Kasumi-1 (cell line): ENCODE measurements around the gene BEGAIN.
A peak's percentile ranks its signal among the peaks of the same experiment; 100 is the strongest.

Source experiments
- DNase-seq, 2 experiments: peaks; one replicate each; lab custom pipeline; 2025; lab: John Stamatoyannopoulos, UW

BEGAIN gene

DNA sequence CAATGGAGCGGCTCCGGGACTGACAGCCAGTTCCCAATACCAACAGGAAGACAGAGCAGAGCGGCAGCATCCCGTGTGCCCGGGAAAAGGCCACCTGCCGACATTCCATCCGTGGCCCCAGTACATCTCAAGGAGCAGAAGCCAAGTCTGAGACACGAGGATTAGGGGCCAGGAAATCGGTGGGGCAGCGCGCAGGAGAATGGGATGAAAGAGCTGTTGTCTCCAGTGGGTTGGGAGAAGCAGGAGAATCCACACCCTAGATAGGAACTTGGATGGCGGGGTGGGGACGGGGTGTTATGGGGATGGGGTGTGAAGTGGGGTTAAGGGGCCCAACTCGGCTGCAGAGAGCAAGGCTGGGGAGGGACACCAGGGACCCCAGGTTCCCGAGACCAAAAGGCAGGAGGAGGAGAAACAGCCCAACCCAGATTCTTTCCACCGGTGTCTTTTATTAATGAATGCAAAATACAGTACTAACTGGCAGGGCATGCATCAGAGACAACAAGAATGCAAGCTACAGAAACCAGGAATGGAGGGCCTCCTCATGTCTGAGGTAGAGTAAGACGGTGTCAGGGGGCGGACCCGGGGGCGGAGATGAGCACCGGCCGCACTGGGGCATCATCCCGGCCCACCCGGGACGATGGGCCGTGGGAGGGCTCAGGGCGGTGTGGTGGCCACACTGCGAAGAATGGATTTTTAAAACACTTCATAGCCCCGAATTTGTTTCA, 50.3 kb downstream of the BEGAIN start:
- DNase-seq, result no peak

DNA sequence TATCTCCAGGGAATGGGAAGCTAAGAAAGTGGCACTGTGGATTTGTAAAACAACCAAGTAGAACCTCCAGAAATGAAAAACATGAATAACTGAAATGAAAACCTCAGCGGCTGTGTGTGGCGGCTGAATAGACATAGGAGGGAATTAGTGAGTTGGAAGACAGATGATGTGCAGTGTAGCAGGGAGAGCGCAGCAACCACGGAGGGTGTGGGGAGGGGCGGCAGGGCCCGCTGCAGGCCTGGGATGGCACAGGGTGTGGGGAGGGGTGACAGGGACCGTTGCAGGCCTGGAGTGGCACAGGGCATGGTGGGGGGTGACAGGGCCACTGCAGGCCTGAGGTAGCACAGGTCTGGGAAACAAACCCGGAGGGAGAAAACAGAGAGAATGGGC, 51.1 kb downstream of the BEGAIN start:
- no peak for DNase-seq

DNA sequence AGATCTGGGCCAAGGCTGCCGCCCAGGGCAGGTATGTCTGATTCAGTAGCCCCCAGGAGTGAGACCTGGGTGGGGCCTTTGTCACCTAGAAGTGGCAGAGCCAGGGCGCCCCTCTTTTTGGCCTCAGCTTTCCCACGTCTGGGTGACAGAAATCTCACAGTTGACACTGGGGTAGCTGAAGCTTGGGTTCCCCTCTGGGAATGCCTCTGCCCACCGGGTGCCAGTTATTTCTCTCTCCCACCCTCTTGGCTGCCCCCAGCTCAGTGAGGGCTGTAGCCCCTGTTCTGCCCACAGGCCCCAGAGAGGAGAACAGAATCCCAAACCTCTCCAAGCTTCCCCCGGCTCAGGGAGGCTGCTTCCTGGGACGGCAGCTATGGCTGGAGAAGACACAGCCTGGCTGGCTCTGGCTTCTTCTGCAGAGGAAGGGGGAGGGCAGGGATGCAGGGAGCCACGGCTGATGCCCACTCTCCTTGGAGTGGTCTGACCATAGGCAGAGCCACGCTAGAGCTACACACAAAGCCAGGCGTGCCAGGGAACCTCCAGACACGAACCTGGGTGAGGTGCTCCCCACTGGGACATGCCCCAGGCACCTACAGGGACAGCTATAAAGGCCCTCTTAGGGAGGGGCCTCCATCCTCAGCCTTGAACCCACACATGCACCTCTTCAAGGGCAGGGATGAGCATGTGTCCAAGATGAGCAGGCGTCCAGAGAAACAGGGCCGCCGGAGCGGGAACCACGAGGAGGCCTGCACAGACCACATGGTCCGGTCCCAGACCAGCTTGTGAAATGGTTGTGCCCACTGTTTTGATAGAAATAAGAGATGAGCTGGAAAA, 51.7 kb downstream of the BEGAIN start:
- no peak for DNase-seq

DNA sequence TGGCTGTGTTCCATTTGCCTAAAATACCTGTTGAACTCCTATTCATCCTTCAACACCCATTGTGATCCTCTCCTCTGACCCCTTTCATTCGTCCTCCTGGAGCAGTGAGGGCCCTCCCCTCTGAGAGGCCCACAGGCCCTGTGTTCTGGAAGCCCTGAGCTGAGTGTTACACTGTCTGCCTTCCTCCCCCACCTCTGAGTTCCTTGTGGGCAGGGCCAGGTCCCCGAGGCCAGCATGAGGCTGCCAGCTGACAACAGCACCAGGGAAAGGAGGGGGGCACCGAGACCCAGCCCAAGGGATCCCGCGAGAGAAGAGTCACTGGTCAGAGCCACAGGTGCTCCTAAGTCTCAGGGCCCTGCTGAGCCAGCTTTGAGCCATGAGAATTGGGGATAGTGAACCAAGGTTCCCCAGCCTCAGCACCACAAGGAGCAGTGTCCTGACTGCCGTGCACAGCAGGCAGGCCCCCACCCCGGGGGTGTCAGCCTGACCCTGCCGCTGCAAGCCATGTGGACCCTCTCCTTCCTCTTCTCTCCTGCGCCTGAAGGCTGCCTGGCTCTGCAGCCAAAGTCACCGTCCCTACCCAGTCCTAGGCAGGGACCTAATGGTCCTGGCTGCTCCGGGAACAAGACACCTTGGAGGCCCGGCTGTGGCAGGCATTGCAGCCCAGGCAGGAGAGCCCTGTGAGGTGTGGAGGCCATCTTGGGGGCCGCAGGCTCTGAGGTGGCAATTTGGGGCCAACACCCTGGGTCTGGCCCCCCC, 52.5 kb downstream of the BEGAIN start:
- no peak for DNase-seq

- DNase-seq, result no peak
These were observed 53.3 kb downstream of the BEGAIN start for GRCh38 chr14:100533656-100534485.

DNA sequence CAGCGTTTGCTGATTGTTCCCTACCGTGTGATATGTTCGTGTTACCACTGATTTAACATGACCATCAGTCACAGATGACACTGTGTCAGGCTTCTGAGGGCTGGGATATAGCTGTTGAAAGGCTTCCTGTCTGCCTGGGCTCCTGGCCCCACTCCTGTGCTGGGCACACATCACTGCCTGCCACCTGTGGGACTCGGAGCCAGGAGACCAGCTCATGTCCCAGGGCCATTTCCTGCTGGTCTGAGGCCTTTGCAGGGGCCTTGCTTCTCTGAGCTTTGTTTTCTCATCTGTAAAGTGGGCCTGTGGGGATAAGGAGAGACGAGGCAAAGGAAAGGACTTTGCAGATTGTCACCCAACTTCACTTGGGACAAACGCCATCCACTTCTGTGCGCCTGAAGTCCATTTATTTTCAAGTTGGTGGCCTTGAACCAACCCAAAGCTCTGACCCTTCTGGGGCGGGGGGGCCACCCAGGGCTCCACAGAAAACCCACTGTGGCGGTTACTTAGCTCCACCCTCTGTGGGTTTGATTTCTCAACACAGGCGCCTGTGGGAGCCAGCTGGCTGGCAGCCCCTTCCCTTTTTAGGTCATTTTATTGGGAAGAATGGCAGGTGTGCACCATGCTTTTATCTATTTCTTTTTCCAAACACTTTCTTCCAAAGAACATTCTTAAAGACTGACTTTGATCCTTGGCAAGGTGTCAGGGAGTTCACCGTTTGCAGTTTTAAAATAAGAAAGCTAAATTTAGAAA, 54.1 kb downstream of the BEGAIN start:
- DNase-seq, result no peak

- DNase-seq, result no peak
These were observed 54.9 kb downstream of the BEGAIN start for GRCh38 chr14:100532154-100532861.

GRCh38 chr14:100531152-100532121, 55.8 kb downstream of the BEGAIN start:
- no peak for DNase-seq

DNA sequence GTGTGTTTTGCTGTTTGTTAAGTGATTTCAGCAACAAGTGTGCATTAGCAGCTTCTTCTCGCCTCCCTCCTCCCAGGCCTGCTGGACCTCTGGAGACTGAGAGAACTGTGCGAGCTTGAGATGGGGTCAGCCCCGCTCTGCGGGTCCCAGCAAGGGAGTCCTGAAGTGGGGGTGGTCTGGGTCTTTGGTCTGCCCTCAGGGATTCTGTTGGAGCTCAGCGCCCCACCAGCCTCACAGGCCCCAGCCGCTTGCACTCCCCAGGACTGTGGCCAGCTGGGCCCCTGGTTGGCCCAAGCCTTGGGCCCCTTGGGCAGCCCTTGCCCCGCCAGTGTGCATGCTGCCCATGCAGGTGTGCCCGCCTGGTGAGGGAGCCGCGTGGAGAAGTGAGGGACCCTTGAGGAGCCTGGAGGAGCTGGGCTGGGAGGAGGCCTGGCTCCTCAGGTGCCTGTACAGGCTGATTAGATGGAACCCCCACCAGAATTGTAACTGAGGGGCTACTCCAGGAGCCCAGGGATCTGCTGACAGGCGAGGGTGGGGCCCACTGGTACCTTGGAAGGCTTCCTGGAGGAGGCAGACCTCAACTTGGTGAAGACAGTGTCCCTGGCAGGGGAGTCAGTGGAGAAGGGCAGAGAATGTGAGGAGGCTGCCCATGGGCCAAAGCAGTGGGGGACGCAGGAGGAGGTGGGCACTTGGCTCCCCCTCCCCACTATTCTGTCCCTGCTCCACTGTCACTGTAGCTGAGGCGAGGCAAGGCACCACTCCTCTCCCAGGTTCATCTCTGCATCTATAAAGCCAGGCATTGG, 56.7 kb downstream of the BEGAIN start:
- no peak for DNase-seq

DNA sequence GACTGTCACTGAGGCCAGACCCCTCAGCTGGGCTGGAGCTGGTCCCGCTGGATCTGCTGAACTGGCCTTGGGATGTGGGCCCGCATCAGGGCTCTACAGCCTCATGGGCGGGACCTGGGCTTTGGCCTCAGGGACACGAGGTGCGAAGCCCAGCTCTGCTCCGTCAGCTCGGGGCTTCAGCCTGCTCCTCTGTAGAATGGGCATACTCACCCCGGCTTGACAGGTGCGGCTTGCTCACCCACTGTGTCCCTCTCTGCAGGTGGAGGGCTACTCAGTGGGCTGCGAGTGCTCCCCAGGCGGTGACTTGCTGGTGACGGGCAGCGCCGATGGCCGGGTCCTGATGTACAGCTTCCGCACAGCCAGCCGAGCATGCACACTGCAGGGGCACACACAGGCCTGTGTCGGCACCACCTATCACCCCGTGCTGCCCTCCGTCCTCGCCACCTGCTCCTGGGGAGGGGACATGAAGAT, 57.6 kb downstream of the BEGAIN start:
- DNase-seq, result no peak

GRCh38 chr14:100528962-100529560, 58.2 kb downstream of the BEGAIN start:
- no peak for DNase-seq

DNA sequence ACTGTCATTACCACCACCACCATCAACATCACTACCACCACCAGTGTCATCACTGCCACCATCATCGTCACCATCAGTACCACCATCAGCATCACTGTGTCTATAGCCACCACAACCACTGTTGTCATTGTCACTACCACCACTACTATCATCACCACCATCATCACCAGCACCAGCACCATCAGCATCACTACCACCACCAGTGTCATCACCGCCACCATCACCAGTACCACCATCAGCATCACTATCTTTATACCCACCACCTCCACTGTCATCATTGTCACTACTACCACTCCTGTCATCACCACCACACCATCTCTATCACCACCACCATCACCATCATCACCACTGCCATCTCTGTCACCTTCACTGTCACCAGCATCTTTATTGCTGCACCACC, 60.6 kb downstream of the BEGAIN start:
- DNase-seq, result no peak

DNA sequence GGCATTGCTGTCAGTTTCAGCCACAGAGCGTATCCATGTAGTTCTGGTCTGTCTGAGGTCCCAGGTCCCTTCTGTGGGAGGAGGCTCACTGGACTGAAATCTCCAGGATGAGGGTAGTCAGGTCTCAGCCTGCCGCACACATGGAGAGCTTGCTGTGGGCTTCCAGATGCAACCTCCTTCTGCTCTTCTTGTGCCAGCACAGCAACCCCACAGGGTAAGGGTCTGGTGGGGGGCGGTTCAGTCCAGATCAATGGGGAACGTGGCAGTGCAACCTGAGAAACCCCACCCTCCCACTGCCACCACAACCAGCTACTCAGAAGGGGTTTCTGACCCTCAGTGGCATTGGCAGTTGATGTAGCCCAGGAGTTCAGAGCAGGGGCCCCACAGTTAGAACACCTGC, 61.2 kb downstream of the BEGAIN start:
- no peak for DNase-seq

DNA sequence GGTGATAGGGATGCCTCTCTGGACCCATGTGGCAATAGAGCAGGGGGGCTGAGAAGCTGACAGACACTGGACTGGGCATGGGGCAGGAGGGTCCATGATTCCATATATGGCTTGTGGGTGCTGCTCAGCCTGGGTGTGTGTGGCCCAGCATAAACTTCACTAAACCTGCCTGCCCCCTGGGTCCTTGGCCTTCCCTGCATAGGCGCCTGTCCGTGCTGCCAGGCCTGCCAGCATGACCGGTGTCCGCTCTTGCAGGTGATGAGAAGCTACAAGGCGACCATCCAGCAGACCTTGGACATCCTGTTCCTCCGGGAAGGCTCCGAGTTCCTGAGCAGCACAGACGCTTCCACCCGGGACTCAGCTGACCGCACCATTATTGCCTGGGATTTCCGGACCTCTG, 61.6 kb downstream of the BEGAIN start:
- DNase-seq, result no peak

- peak; percentile 14 to 16 for DNase-seq
These were observed 62.3 kb downstream of the BEGAIN start for GRCh38 chr14:100524933-100525243.

GRCh38 chr14:100524233-100524932, 62.8 kb downstream of the BEGAIN start:
- DNase-seq, result no peak

DNA sequence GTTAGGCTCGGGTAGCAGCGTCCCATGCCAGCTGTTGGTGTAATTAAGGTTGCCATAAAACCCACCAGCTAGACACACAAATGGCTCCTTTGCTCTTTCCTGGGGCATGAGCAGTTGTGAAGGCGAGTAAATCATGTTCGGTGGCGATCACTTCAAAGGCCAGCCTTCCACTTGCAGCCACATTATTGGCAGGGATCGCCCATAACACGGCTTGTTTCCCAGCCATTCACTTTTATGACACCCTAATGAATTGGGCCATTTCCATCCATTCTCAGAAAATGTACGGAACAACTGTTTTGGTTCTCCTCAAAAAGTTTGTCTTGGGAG, 63.4 kb downstream of the BEGAIN start:
- no peak for DNase-seq
